ENCODE results near the gene CDK11A. TPM values are rescaled to one million over a fixed set of nuclear protein-coding genes. Genes with fewer than 3 reads are reported as not detected.
"Not testable (repeated sequence)": the region's sequence is repeated elsewhere in the genome, so short reads cannot be mapped to it uniquely, and the experiment has no call there.

CDK11A gene
- total and polyA plus RNA-seq, 2 of the 8 experiments (the other 6 are each of a cell fraction or from before 2014, with no cell fraction given), result 15.0 to 45.6 TPM

- H3K56ac ChIP-seq (replicated peaks; ENCODE audit: insufficient read length, low read depth, low read length); FAIRE-seq; H4K5ac ChIP-seq (ENCODE audit: insufficient read length, low read depth, low read length); H3K23ac ChIP-seq (ENCODE audit: insufficient read length); POLR2A ChIA-PET (ENCODE audit: partially characterized antibody); H3K18ac ChIP-seq (ENCODE audit: extremely low read depth, low read length); H4K8ac ChIP-seq (ENCODE audit: extremely low read depth, insufficient read depth, low read length); H3K4me3 ChIP-seq (ENCODE audit: extremely low read depth in 1 of 4, insufficient read depth in 2 of 4, low read depth in 3 of 4, low read length in 4 of 4); H3K27ac ChIP-seq (ENCODE audit: low read depth, low read length); DNase-seq (ENCODE audit: low read depth in 1 of 2, low spot score in 2 of 2); H3K79me2 ChIP-seq (ENCODE audit: control insufficient read depth in 1 of 2, insufficient read depth in 2 of 2, low read length in 2 of 2); H3K9me3 ChIP-seq (ENCODE audit: insufficient read depth in 2 of 2, low read depth in 1 of 2, low read length in 1 of 2); H2BK20ac ChIP-seq (ENCODE audit: low read length); H3K36me3 ChIP-seq (ENCODE audit: control insufficient read depth in 2 of 4, insufficient read depth in 4 of 4, low read length in 3 of 4); H4K20me1 ChIP-seq (replicated peaks in 1 of 2; ENCODE audit: control insufficient read depth in 1 of 2, insufficient read depth in 2 of 2, low read length in 2 of 2); H3K14ac ChIP-seq (ENCODE audit: insufficient read length); H2BK15ac ChIP-seq (ENCODE audit: low read length); H2BK5ac ChIP-seq (ENCODE audit: low read depth, low read length); H3K23me2 ChIP-seq (ENCODE audit: low read depth, low read length); H3K4me1 ChIP-seq (replicated peaks in 1 of 4; ENCODE audit: control insufficient read depth in 3 of 4, insufficient read depth in 4 of 4, low read length in 3 of 4); H2BK120ac ChIP-seq (replicated peaks; ENCODE audit: low read depth, low read length); H2AFZ ChIP-seq (ENCODE audit: low read length); CTCF ChIA-PET (ENCODE audit: partially characterized antibody); H3K4me2 ChIP-seq (ENCODE audit: insufficient read depth in 1 of 2, low read depth in 2 of 2, low read length in 2 of 2); H2BK12ac ChIP-seq (ENCODE audit: low read depth, low read length); H3K9ac ChIP-seq (replicated peaks in 1 of 4; ENCODE audit: extremely low read depth in 1 of 4, low read depth in 3 of 4, low read length in 3 of 4); H3K4ac ChIP-seq (replicated peaks; ENCODE audit: insufficient read length, low read depth, low read length); H4K91ac ChIP-seq (replicated peaks; ENCODE audit: insufficient read length, low read length); H3K79me1 ChIP-seq (ENCODE audit: low read depth, low read length); H3K27me3 ChIP-seq (replicated peaks in 1 of 4; ENCODE audit: control insufficient read depth in 3 of 4, extremely low read depth in 1 of 4, insufficient read depth in 3 of 4, low read length in 3 of 4); H2AK5ac ChIP-seq (ENCODE audit: low read depth, low read length): not testable (repeated sequence)
- WGBS, 2 experiments (ENCODE audit: extremely low coverage in 1 of 2, insufficient coverage in 1 of 2, insufficient read length in 1 of 2, insufficient replicate concordance in 2 of 2, low coverage in 1 of 2, low lambda C conversion rate in 2 of 2, missing lambda C conversion rate in 1 of 2), result 97% methylated on average over 11 of the region's 19 CpGs; no CpG with 5 or more reads in 1 of the 2 experiments
Observed at GRCh38 chr1:1699061-1699460, 25.1 kb downstream of the CDK11A start.

- H3K27ac ChIP-seq (ENCODE audit: low read depth, low read length); H3K18ac ChIP-seq (ENCODE audit: extremely low read depth, low read length); H2AFZ ChIP-seq (ENCODE audit: low read length); H4K8ac ChIP-seq (ENCODE audit: extremely low read depth, insufficient read depth, low read length); H4K91ac ChIP-seq (replicated peaks; ENCODE audit: insufficient read length, low read length); H3K9ac ChIP-seq (replicated peaks in 1 of 4; ENCODE audit: extremely low read depth in 1 of 4, low read depth in 3 of 4, low read length in 3 of 4); H3K4me2 ChIP-seq (ENCODE audit: insufficient read depth in 1 of 2, low read depth in 2 of 2, low read length in 2 of 2); H3K56ac ChIP-seq (replicated peaks; ENCODE audit: insufficient read length, low read depth, low read length); H3K4ac ChIP-seq (replicated peaks; ENCODE audit: insufficient read length, low read depth, low read length); H2BK15ac ChIP-seq (ENCODE audit: low read length); H2BK12ac ChIP-seq (ENCODE audit: low read depth, low read length); H4K5ac ChIP-seq (ENCODE audit: insufficient read length, low read depth, low read length); H2BK5ac ChIP-seq (ENCODE audit: low read depth, low read length); FAIRE-seq; H4K20me1 ChIP-seq (replicated peaks in 1 of 2; ENCODE audit: control insufficient read depth in 1 of 2, insufficient read depth in 2 of 2, low read length in 2 of 2); H2BK120ac ChIP-seq (replicated peaks; ENCODE audit: low read depth, low read length); H3K9me3 ChIP-seq (ENCODE audit: insufficient read depth in 2 of 2, low read depth in 1 of 2, low read length in 1 of 2); H3K14ac ChIP-seq (ENCODE audit: insufficient read length); H3K4me3 ChIP-seq (ENCODE audit: extremely low read depth in 1 of 4, insufficient read depth in 2 of 4, low read depth in 3 of 4, low read length in 4 of 4); H3K79me1 ChIP-seq (ENCODE audit: low read depth, low read length); CTCF ChIA-PET (ENCODE audit: partially characterized antibody); H3K4me1 ChIP-seq (replicated peaks in 1 of 4; ENCODE audit: control insufficient read depth in 3 of 4, insufficient read depth in 4 of 4, low read length in 3 of 4); H2AK5ac ChIP-seq (ENCODE audit: low read depth, low read length); H3K23ac ChIP-seq (ENCODE audit: insufficient read length); H3K27me3 ChIP-seq (replicated peaks in 1 of 4; ENCODE audit: control insufficient read depth in 3 of 4, extremely low read depth in 1 of 4, insufficient read depth in 3 of 4, low read length in 3 of 4); DNase-seq (ENCODE audit: low read depth in 1 of 2, low spot score in 2 of 2); H3K36me3 ChIP-seq (ENCODE audit: control insufficient read depth in 2 of 4, insufficient read depth in 4 of 4, low read length in 3 of 4); H3K79me2 ChIP-seq (ENCODE audit: control insufficient read depth in 1 of 2, insufficient read depth in 2 of 2, low read length in 2 of 2); H2BK20ac ChIP-seq (ENCODE audit: low read length); H3K23me2 ChIP-seq (ENCODE audit: low read depth, low read length): not testable (repeated sequence)
- POLR2A ChIA-PET (ENCODE audit: partially characterized antibody), result interaction anchor here (1.0 kb wide), 1 partner anchor 49 kb away, joined by 3 read pairs; no protein-coding TSS in a partner anchor
- WGBS, 2 experiments (ENCODE audit: extremely low coverage in 1 of 2, insufficient coverage in 1 of 2, insufficient read length in 1 of 2, insufficient replicate concordance in 2 of 2, low coverage in 1 of 2, low lambda C conversion rate in 2 of 2, missing lambda C conversion rate in 1 of 2), result 85% methylated on average over 20 of the region's 26 CpGs; no CpG with 5 or more reads in 1 of the 2 experiments
Observed at GRCh38 chr1:1697358-1698183, 26.6 kb downstream of the CDK11A start.
